ENCODE measurements around the gene ZSCAN5A. TPM values are rescaled to one million over a fixed set of nuclear protein-coding genes. Genes with fewer than 3 reads are reported as not detected.

Gene ZSCAN5A
- total and polyA plus RNA-seq, 9 of the 15 experiments (the other 6 are each of a cell fraction or from before 2014, with no cell fraction given), result 5.8 to 15.3 (median 11.8) TPM

DNA sequence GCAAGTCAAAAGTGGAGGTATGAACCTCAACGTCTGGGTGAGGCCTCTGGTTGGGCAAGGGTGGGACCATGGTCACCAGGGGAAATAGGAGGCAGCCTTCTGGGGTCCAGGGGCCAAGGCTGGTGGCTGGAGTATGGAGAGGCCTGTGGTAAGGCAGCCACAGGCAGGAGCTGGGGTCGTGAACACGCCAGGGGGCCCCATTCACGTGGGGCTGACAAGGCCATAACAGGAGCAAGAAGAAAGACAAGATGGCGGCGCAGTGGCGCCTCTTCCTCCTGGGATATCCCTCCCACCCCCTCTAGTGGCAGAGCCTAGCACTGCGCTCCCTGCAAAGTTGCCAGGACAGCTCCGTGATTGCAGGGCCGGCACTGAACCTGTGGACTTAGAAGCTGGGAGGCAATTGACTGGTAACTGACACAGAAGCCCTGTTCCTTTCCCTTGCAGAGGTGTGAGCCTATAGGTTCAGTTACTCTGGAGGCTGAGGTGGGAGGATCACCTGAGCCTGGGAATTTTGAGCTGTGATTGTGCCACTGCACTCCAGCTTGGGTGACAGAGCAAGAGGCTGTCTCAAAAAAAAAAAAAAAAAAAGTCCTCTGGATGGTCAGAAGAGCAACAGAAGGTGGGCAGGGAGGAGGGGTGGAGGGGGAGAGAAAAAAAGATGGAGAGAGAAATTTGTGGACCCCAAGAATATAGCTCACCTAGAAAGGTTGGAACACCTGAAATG, 61.8 kb downstream of the ZSCAN5A start (continued):
- TF ChIP-seq ZNF766 (CRISPR knock-in tag; conservative IDR thresholded peaks at IDR 0.05) (peak; percentile 69; the same call in 1 of the 2 replicates), GATAD2A (IDR thresholded peaks at IDR 0.05) (no peak), TCF3 (CRISPR knock-in tag; IDR thresholded peaks at IDR 0.05) (0 out of 2 replicates have a peak, but pooled peaks have one; percentile 8), ZNF3 (CRISPR knock-in tag; IDR thresholded peaks at IDR 0.05) (no peak), CC2D1A (IDR thresholded peaks at IDR 0.05) (peak; percentile 71), NCOA1 (IDR thresholded peaks at IDR 0.05; ENCODE audit: low read depth) (no peak), MEIS2 (IDR thresholded peaks at IDR 0.05; ENCODE audit: partially characterized antibody) (no peak), CBFA2T2 (conservative IDR thresholded peaks at IDR 0.05) (no peak), MAFG (tag; conservative IDR thresholded peaks at IDR 0.05) (0 out of 2 replicates have a peak, but pooled peaks have one; percentile 21), FOXA1 (IDR thresholded peaks at IDR 0.05; ENCODE audit: borderline replicate concordance) (no peak), TEAD1 (CRISPR knock-in tag; IDR thresholded peaks at IDR 0.05) (peak in 1 of 2 experiments; percentile 65; a peak in 1 of 4 replicates), MAFF (IDR thresholded peaks at IDR 0.05; ENCODE audit: low read length) (no peak), MXI1 (IDR thresholded peaks at IDR 0.05; ENCODE audit: low read depth, low read length) (no peak), GTF2A2 (tag; IDR thresholded peaks at IDR 0.05) (no peak), ZNF444 (CRISPR knock-in tag; IDR thresholded peaks at IDR 0.05) (no peak), XRCC4 (IDR thresholded peaks at IDR 0.05; ENCODE audit: extremely low read depth, insufficient read depth, insufficient read length) (no peak)
- TF ChIP-seq, protein P1, sequence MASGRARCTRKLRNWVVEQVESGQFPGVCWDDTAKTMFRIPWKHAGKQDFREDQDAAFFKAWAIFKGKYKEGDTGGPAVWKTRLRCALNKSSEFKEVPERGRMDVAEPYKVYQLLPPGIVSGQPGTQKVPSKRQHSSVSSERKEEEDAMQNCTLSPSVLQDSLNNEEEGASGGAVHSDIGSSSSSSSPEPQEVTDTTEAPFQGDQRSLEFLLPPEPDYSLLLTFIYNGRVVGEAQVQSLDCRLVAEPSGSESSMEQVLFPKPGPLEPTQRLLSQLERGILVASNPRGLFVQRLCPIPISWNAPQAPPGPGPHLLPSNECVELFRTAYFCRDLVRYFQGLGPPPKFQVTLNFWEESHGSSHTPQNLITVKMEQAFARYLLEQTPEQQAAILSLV (tag; IDR thresholded peaks at IDR 0.05), result peak; percentile 47; the same call in 1 of the 2 replicates
- TF ChIP-seq, protein P2, sequence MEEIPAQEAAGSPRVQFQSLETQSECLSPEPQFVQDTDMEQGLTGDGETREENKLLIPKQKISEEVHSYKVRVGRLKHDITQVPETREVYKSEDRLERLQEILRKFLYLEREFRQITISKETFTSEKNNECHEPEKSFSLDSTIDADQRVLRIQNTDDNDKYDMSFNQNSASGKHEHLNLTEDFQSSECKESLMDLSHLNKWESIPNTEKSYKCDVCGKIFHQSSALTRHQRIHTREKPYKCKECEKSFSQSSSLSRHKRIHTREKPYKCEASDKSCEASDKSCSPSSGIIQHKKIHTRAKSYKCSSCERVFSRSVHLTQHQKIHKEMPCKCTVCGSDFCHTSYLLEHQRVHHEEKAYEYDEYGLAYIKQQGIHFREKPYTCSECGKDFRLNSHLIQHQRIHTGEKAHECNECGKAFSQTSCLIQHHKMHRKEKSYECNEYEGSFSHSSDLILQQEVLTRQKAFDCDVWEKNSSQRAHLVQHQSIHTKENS (CRISPR knock-in tag; IDR thresholded peaks at IDR 0.05), result no peak
- TF ChIP-seq, protein P3, sequence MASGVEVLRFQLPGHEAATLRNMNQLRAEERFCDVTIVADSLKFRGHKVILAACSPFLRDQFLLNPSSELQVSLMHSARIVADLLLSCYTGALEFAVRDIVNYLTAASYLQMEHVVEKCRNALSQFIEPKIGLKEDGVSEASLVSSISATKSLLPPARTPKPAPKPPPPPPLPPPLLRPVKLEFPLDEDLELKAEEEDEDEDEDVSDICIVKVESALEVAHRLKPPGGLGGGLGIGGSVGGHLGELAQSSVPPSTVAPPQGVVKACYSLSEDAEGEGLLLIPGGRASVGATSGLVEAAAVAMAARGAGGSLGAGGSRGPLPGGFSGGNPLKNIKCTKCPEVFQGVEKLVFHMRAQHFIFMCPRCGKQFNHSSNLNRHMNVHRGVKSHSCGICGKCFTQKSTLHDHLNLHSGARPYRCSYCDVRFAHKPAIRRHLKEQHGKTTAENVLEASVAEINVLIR (CRISPR knock-in tag; IDR thresholded peaks at IDR 0.05), result peak; percentile 58; the same call in 1 of the 2 replicates
- TF ChIP-seq, protein P4, sequence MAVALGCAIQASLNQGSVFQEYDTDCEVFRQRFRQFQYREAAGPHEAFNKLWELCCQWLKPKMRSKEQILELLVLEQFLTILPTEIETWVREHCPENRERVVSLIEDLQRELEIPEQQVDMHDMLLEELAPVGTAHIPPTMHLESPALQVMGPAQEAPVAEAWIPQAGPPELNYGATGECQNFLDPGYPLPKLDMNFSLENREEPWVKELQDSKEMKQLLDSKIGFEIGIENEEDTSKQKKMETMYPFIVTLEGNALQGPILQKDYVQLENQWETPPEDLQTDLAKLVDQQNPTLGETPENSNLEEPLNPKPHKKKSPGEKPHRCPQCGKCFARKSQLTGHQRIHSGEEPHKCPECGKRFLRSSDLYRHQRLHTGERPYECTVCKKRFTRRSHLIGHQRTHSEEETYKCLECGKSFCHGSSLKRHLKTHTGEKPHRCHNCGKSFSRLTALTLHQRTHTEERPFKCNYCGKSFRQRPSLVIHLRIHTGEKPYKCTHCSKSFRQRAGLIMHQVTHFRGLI (CRISPR knock-in tag; IDR thresholded peaks at IDR 0.05), result no peak
- TF ChIP-seq, protein P5, sequence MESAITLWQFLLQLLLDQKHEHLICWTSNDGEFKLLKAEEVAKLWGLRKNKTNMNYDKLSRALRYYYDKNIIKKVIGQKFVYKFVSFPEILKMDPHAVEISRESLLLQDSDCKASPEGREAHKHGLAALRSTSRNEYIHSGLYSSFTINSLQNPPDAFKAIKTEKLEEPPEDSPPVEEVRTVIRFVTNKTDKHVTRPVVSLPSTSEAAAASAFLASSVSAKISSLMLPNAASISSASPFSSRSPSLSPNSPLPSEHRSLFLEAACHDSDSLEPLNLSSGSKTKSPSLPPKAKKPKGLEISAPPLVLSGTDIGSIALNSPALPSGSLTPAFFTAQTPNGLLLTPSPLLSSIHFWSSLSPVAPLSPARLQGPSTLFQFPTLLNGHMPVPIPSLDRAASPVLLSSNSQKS (CRISPR knock-in tag; IDR thresholded peaks at IDR 0.05), result no peak
- TF ChIP-seq, protein P6, sequence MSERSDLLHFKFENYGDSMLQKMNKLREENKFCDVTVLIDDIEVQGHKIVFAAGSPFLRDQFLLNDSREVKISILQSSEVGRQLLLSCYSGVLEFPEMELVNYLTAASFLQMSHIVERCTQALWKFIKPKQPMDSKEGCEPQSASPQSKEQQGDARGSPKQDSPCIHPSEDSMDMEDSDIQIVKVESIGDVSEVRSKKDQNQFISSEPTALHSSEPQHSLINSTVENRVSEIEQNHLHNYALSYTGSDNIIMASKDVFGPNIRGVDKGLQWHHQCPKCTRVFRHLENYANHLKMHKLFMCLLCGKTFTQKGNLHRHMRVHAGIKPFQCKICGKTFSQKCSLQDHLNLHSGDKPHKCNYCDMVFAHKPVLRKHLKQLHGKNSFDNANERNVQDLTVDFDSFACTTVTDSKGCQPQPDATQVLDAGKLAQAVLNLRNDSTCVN (CRISPR knock-in tag; IDR thresholded peaks at IDR 0.05), result peak; percentile 72; the same call in 1 of the 2 replicates

All from K562 (cell line).